HepG2 (cell line): ENCODE data around the gene TAL2. TPM values are rescaled to one million over a fixed set of nuclear protein-coding genes. Genes with fewer than 3 reads are reported as not detected.

Experiments
- ASH2L ChIP-seq: fragments of 300-600, 200-600 bp; sonication (generic); IDR thresholded peaks from 2 replicates; pipeline ENCODE4 v1.7.0; 2017; ENCODE audit warnings: low read depth, mild to moderate bottlenecking, moderate library complexity, mixed read lengths, low read length; ENCODE audit not compliant: insufficient read length
- DBP ChIP-seq: sonication (generic); formaldehyde crosslinking; IDR thresholded peaks from 2 replicates; pipeline ENCODE4 v1.4.0; 2020; ENCODE audit warnings: missing genetic modification reagents; ENCODE audit errors: not compliant biosample characterization
- HDAC2 ChIP-seq: sonication (generic); formaldehyde crosslinking; IDR thresholded peaks from 2 replicates; pipeline ENCODE4 v1.4.0; 2020; ENCODE audit warnings: missing genetic modification reagents
- IRF2 ChIP-seq: IDR thresholded peaks from 2 replicates; pipeline ENCODE4 v1.6.1; 2018; ENCODE audit warnings: missing genetic modification reagents, missing compliant biosample characterization
- MTA3 ChIP-seq: sonication (generic); formaldehyde crosslinking; IDR thresholded peaks from 2 replicates; pipeline ENCODE4 v1.4.0; 2020; ENCODE audit warnings: missing genetic modification reagents
- MYPOP ChIP-seq: sonication (generic); formaldehyde crosslinking; IDR thresholded peaks from 2 replicates; pipeline ENCODE4 v1.8.1; 2023; ENCODE audit warnings: mild to moderate bottlenecking, moderate library complexity, missing genetic modification reagents
- PHF8 ChIP-seq: sonication (generic); formaldehyde crosslinking; IDR thresholded peaks from 2 replicates; pipeline ENCODE4 v1.5.0; 2020; ENCODE audit warnings: missing genetic modification reagents
- SKI ChIP-seq: fragments of 450-650 bp; IDR thresholded peaks from one replicate; pipeline ENCODE4 v1.6.1; 2018; ENCODE audit warnings: mild to moderate bottlenecking; ENCODE audit not compliant: partially characterized antibody
- STAT6 ChIP-seq: sonication (generic); formaldehyde crosslinking; IDR thresholded peaks from 2 replicates; pipeline ENCODE4 v1.4.0; 2020; ENCODE audit warnings: missing genetic modification reagents, mild to moderate bottlenecking, borderline replicate concordance
- ZBTB34 ChIP-seq: sonication (generic); formaldehyde crosslinking; IDR thresholded peaks from 2 replicates; pipeline ENCODE4 v1.8.0; 2022; ENCODE audit warnings: mild to moderate bottlenecking, missing genetic modification reagents
- ZGPAT ChIP-seq: IDR thresholded peaks from 2 replicates; pipeline ENCODE4 v1.6.1; 2016; ENCODE audit warnings: mild to moderate bottlenecking
- ZKSCAN5 ChIP-seq: sonication (generic); formaldehyde crosslinking; IDR thresholded peaks from 2 replicates; pipeline ENCODE4 v1.5.1; 2020; ENCODE audit warnings: mild to moderate bottlenecking, missing genetic modification reagents
- ZNF205 ChIP-seq: IDR thresholded peaks from 2 replicates; pipeline ENCODE4 v1.6.1; 2018; ENCODE audit warnings: missing biosample characterization, missing genetic modification reagents
- ZNF720 ChIP-seq: sonication (generic); formaldehyde crosslinking; IDR thresholded peaks from 2 replicates; pipeline ENCODE4 v1.4.0; 2020; ENCODE audit warnings: missing genetic modification reagents
- ZXDC ChIP-seq: sonication (generic); formaldehyde crosslinking; IDR thresholded peaks from 2 replicates; pipeline ENCODE4 v1.5.0; 2020; ENCODE audit warnings: mild to moderate bottlenecking, missing genetic modification reagents
- polyA plus RNA-seq, 8 experiments: library from polyadenylated mRNA; depleted of rRNA in 3 of 8; stranded (reverse) in 7 of 8; unstranded in 1 of 8; fragments of >200 nt; fragmentation: Illumina TruSeq in 4 of 8; extraction: Trizol in 4 of 8; gene quantifications; 2 replicates each; pipeline versions ENCODE4 v1.2.1 to v1.2.3, GENCODE V29; 2011 to 2016; ENCODE audit warnings: low read depth in 4 of 8, missing spikeins in 1 of 8, mixed read lengths in 1 of 8; ENCODE audit not compliant: insufficient read depth in 1 of 8
- total RNA-seq, 5 experiments: library from RNA; depleted of rRNA; stranded (reverse); fragments of >200 nt; fragmentation: Illumina TruSeq; extraction: Trizol; gene quantifications; 2 replicates each; pipeline ENCODE4 v1.2.3, GENCODE V29; 2016; ENCODE audit warnings: low read depth in 1 of 5

Gene TAL2
- total and polyA plus RNA-seq, 2 of the 13 experiments (the other 11 are each of a cell fraction or from before 2014, with no cell fraction given), result 0.22 TPM; not detected in 1

- TF ChIP-seq ZXDC (CRISPR knock-in tag) (no peak), MTA3 (no peak), STAT6 (CRISPR knock-in tag) (no peak), ZGPAT (no peak), MYPOP (CRISPR knock-in tag) (no peak), DBP (CRISPR knock-in tag) (no peak), HDAC2 (no peak), ZNF205 (no peak), PHF8 (CRISPR knock-in tag) (no peak), SKI (peak; percentile 42), ZNF720 (no peak), IRF2 (CRISPR knock-in tag) (no peak), ZKSCAN5 (CRISPR knock-in tag) (no peak), ASH2L (peak; percentile 44), ZBTB34 (no peak)
These were observed 17.2 kb downstream of the TAL2 start (continued) for GRCh38 chr9:105679257-105680022.
